Fibroblast of skin of scalp (primary cell): ENCODE measurements around the gene NDUFB10.

Source experiments
- DNase-seq: peaks from one replicate; pipeline ENCODE4 v3.0.0-alpha.2; 2013

The NDUFB10 gene

DNA sequence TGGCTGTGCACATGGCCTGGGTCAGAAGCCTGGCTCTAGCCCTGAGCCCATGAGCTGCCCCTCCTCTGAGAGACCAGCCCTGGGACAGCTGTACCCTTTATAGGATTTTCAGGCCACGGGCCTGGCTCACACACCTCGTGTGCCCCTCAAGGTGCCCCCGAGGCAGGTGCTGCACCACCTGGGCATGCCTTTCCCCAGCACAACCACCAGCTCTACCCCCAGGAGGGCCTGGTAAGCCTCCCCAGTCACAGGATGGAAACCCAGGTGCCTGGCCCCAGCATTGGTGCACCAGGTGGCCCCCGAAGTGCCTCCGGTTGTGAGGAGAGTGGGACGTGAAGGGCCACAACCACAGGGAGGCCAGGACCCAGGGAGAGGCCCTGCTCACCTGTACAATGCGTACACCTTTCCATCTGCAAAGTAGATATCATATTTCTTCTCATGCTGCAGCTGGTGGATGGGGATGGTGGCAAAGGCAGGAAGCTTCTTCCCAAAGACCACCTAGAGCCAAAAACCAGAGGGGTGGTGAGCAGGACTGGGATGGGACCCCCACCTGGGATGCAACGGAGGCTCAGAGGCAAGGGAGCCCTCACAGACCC is 44.0 kb downstream of the NDUFB10 start:
- no peak for DNase-seq

DNA sequence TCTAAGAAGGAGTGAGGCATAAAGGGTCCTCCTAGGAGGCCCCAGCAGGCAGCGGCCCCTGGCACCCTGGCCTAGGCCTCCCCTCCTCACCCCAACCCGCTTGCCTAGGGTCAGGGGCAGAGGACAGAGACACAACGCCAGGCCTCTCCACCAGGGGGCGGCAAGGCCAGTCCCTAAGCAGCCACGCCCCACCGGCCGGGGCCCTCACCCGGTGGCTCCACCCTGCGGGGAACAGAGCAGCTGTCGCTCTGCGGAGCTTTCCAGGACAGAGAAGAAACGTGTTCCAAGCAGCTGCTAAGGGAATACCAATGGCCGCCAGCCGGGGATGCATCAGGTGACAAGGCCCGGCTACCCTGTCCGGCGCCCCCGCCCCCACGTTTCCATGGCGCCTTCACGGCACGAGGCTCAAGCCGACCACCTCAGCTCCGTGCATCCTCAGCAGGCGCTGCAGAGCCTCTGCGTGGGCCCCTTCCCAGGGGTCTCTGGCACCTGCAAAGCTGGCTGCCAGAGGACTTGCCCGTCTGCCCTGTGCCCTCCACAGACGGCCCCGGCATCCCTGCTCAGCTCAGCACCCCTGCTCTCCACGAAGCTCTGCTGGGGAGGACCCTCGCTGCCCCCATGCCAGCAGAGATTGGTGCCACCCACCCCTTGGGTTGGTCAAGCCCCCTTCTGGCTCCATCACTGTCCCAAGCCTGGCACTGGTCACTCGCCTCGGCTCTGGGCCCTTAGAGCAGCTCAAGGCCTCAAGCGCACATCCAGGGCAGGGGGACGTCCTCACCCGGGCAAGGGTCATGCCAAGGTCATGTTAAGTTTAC is 44.7 kb downstream of the NDUFB10 start:
- peak; percentile 85 for DNase-seq

DNA sequence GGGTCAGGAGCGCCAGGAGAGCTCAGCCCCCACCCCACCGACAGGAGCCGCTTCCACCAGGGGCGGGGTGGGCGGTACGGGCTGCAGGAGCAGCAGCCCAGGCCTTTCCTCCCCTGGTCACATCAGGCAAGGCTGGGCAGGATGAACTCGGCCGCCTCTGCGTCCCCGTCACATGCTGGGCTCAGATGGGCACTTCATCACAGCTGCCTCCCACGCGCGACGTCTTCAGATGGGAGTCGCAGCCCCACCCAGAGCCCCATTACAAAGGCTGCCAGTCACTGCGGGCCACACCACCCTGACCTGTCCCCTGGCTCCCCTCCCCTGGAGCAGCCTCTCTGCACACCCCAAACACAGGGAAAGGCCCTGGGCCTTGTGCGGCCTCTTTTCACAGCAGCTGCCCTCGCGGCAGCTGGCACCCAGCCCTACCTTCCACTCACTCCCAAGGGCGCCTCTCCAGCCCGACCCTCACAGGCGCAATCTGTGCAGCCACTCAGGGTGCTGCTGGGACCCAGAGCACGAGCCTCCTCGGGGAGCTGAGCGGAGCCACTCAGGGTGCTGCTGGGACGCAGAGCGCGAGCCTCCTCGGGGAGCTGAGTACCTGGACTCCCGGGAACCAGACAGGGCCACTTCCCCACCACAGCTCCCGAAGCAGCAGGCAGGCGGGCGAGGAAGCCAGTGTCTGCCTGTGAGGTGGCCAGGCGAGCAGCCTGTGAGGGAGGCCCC is 45.6 kb downstream of the NDUFB10 start:
- no peak for DNase-seq

DNA sequence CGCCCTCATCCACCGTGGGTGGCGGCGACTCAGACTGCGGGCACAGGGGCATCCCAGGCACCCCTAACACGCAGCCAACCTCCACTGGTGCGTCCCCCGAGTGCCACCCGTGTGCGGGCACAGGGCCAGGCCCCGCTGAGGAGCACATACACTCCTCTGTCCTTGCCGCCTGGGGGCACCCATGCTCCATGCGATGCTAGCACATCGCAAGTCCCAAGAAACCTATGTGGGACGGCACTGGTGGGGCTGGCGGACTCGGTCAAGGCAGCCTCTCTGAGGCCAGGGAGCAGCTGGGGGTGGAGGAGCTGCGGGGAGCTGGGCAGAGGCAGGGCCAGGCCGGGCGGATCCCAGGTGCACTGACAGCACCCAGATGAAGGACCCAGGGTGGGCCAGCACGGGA is 46.3 kb downstream of the NDUFB10 start:
- no peak for DNase-seq

DNA sequence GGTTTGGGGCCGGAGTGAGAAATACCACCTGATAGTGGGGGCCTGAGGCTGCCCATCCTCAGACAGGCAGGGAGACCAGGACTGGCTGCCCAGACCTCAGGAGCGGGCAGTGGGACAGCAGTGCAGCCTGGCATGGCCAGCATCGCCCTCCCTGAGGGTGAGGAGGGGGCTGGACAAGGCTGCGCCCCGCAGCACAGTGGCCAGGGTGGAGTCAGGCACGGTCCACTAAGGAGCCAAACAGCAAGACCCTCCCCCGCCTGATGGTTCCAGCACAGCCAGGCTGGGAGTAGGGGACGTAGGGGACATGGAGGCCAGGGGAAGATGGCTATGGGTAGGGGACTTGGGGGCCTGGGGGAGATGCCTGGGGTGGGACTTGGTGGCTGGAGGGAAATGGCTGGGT is 47.0 kb downstream of the NDUFB10 start:
- DNase-seq = no peak

DNA sequence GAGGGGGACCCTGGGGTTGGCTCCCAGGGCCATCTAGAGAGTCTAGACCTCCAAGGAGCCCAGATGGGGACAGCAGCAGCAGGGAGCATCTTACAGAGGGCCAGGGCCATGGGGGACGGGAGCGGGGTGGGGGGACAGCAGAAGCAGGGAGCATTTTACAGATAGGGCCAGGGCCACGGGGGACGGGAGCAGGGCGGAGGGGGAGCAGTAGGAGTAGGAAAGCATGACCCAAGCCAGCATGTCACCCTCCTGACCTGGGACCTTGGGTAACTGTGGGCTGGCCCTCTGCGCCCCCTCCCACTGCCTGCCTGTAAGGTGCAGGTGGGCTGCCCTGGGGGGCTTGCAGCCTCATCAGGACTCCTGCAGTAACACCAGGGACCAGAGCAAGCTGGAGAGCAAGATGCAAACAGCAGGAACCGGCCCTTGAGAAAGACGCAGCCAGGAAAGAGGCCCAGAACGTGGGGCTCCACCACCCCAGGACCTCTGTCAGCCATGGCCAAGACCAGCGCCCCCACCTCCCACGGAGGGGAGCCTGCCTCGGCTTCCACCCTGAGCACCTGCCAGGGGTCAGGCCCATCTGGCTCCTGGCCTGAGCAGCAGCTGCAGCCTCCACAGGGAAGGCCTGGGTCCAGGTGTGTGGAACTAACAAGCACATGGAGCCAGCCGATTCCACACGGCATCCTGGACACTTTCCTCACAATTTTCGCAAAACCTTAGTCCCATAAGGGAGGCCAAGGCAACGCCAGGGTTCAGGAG is 47.9 kb downstream of the NDUFB10 start:
- DNase-seq = no peak

DNA sequence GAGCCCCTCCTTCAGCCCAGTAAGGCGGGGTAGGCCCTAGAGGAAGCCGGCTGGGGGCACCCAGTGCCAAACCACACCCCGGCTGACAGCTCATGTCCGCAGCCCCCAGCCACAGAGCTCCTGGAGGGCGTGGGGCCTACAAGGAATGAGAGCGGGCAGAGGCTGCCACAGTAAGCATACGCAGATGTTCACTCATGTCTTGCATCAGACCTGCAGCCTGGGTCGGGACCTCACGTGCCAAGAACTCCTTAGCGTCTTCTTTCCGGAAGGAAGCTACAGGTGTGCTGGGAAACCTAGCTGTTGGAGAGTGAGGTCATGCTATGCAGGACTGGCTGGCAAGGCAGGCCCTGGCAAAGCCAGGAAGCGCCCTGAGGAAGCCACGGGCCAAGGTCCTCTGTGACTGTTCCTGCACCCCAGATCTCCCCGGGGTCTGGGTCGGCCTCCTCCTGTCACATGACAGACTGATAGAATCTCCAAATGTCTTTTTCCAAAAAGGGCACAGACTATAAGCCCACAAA is 48.7 kb downstream of the NDUFB10 start:
- DNase-seq = peak; percentile 55

DNA sequence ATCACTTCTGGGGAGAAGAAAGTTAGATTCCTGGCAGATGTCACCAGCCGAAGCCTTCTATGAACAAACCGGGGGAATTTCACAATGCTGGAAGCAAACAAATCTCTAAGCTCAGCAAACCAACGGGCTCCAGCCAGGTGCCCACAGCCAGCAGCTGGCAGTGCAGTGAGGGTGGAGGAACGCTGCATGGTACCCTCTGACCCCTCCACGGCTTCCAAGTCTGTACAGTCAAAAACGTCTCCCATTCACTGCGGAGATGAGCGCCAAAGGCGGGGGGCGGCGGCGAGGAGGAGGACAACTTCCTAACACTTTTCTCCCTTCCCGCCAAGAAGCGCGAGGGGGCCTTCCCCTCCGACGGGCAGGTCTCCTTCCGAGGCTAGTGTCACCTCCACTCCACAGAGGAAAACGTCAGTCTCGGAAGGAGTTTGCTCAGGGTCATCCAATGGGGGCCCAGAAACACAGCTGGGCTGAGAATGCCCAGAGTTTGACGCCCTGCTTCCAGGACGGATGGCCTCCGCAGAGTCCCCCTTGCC is 49.4 kb downstream of the NDUFB10 start:
- peak; percentile 11 for DNase-seq

DNA sequence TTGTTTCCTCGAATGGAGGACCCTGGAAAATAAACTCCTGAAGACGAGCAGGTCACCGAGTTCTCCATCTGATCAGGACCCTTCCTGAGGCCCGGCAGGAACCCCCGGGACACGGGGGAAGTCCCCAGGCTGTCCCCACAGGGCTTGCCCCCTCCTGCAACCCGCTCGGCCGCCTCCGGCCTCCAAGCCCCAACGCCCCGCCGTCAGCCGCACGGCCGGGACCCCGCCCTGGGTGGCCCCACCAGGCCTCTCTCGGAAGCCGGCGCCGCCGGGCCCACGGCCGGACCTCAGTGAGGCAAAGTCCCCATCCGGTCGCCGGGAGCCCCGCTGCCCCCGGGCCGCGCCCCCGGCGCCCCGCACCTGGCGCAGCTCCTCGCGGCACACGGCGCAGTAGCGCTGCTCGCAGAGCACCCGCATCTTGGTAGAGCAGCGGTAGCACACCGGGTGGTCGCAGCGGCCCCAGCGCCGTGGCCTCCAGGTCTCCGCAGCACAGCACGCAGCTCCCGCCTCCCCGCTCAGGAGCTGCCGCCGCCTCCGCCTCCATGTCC is 49.9 kb downstream of the NDUFB10 start:
- no peak for DNase-seq

DNA sequence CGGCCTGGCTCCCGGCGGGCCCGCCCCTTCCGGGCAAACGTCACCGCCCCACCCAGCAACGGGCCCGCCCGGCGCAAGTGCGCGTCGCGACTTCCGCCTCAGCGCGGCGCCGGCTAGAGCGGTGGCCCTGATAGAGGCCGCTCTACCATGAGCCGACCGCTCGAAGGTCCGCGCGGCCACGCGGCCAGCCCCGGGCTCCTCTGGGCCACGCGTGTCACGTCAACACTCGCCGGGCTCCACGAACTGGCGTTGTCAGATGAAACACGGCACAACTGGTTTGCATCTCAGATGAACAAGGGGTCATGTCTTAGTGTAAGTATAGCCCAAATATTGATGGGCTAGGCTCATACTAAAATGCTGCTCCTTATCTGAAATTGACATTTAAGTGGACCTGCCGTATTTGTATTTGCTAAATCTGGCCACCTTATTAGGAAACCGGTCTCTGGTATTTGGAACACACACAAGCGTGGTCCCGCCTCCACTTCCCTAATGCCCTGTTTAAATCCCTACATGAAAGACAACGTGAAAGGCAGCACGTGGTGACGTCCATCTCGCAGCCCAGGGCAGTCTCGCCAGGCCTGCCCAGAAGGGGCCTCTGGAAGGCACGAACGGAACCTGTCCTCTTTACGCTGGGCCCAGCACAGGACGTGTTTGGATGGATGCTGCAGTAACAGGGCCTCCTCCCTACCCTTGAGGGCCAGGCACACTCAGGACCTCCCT is 50.6 kb downstream of the NDUFB10 start, which contains the start of gene ZNF598:
ZNF598 (minus strand) TSS at position 31 of the 720 bp plus-strand sequence.
- peak; percentile 93 for DNase-seq
